T1000 (cell line): ENCODE data around the gene GPR156.

ENCODE experiments used
- DNase-seq: peaks from one replicate; lab custom pipeline; 2025; ENCODE audit warnings: mixed read lengths; lab: John Stamatoyannopoulos, UW

The GPR156 gene

GRCh38 chr3:120193554-120193953 is 91.5 kb downstream of the GPR156 start:
- no peak for DNase-seq

GRCh38 chr3:120192579-120192978 is 92.4 kb downstream of the GPR156 start:
- DNase-seq: no peak

- DNase-seq: no peak
Observed at GRCh38 chr3:120192159-120192558, 92.9 kb downstream of the GPR156 start.

- no peak for DNase-seq
Observed at GRCh38 chr3:120182613-120183511, 102.2 kb downstream of the GPR156 start.

GRCh38 chr3:120181632-120182031 is 103.4 kb downstream of the GPR156 start:
- DNase-seq: no peak

- no peak for DNase-seq
Observed at GRCh38 chr3:120180731-120181412, 104.2 kb downstream of the GPR156 start.

GRCh38 chr3:120177707-120178306 is 107.2 kb downstream of the GPR156 start:
- no peak for DNase-seq

- DNase-seq: peak; percentile 55
Observed at GRCh38 chr3:120177151-120177550, 107.9 kb downstream of the GPR156 start.

GRCh38 chr3:120174811-120175539 is 110.0 kb downstream of the GPR156 start:
- no peak for DNase-seq

GRCh38 chr3:120173056-120173675 is 111.9 kb downstream of the GPR156 start:
- no peak for DNase-seq

- DNase-seq: peak; percentile 59
Observed at GRCh38 chr3:120172070-120172469, 113.0 kb downstream of the GPR156 start.

GRCh38 chr3:120171134-120171873 is 113.7 kb downstream of the GPR156 start:
- no peak for DNase-seq

GRCh38 chr3:120170223-120170622 is 114.8 kb downstream of the GPR156 start:
- DNase-seq: peak; percentile 45

- no peak for DNase-seq
Observed at GRCh38 chr3:120169407-120169806, 115.6 kb downstream of the GPR156 start.

- no peak for DNase-seq
Observed at GRCh38 chr3:120168611-120169010, 116.4 kb downstream of the GPR156 start.

GRCh38 chr3:120168038-120168437 is 117.0 kb downstream of the GPR156 start:
- DNase-seq: no peak

- DNase-seq: no peak
Observed at GRCh38 chr3:120167488-120167887, 117.5 kb downstream of the GPR156 start.

GRCh38 chr3:120163816-120164215 is 121.2 kb downstream of the GPR156 start:
- DNase-seq: no peak

- no peak for DNase-seq
Observed at GRCh38 chr3:120163026-120163425, 122.0 kb downstream of the GPR156 start.

GRCh38 chr3:120162400-120162799 is 122.6 kb downstream of the GPR156 start:
- DNase-seq: no peak

GRCh38 chr3:120161902-120162301 is 123.1 kb downstream of the GPR156 start:
- no peak for DNase-seq
